Thymus (tissue), 11 donors: Measurements from ENCODE around the gene PRDM12. TPM values are rescaled to one million over a fixed set of nuclear protein-coding genes. Genes with fewer than 3 reads are reported as not detected.
A peak's percentile ranks its signal among the peaks of the same experiment; 100 is the strongest.

Experiments used
- DNase-seq, 9 donors: peaks; one replicate each; pipeline ENCODE4 v3.0.0-alpha.2; 2013; ENCODE audit warnings: low spot score in 9 of 9, low read depth in 6 of 9, missing footprints in 1 of 9
- H3K27ac ChIP-seq, 2 donors: one replicate each; pipeline ENCODE4 v1.5.1; 2013; ENCODE audit warnings: control low read depth in 1 of 2, low read depth in 1 of 2, low read length in 1 of 2, mild to moderate bottlenecking in 1 of 2, moderate library complexity in 1 of 2
- H3K27me3 ChIP-seq, 2 donors: one replicate each; pipeline ENCODE4 v1.5.1; 2013; ENCODE audit warnings: low read length in 1 of 2; ENCODE audit not compliant: control insufficient read depth in 2 of 2, insufficient read depth in 1 of 2
- H3K36me3 ChIP-seq, 2 donors: one replicate each; pipeline ENCODE4 v1.5.1; 2013; ENCODE audit warnings: low read length in 1 of 2, mild to moderate bottlenecking in 1 of 2, moderate library complexity in 1 of 2; ENCODE audit not compliant: control insufficient read depth in 2 of 2, insufficient read depth in 2 of 2
- H3K4me1 ChIP-seq, 2 donors: one replicate each; pipeline ENCODE4 v1.5.1; 2013; ENCODE audit warnings: low read length in 2 of 2; ENCODE audit not compliant: control insufficient read depth in 2 of 2, insufficient read depth in 2 of 2
- H3K4me3 ChIP-seq, 2 donors: one replicate each; pipeline ENCODE4 v1.5.1; 2013; ENCODE audit warnings: low read length in 2 of 2, control low read depth in 1 of 2, mild to moderate bottlenecking in 1 of 2
- H3K9me3 ChIP-seq, 2 donors: one replicate each; pipeline ENCODE4 v1.5.1; 2013; ENCODE audit warnings: low read length in 1 of 2, mild to moderate bottlenecking in 1 of 2; ENCODE audit not compliant: control insufficient read depth in 2 of 2, insufficient read depth in 1 of 2
- WGBS: extraction: QIAGEN DNeasy Blood & Tissue Kit; methylation state at CpG from one replicate; pipeline ENCODE4 v1.1.7; 2013; 5-methylcytosine and 5-hydroxymethylcytosine counted together
- polyA plus RNA-seq: library from polyadenylated mRNA; stranded (reverse); fragments of 200-250 nt; gene quantifications from one replicate; pipeline ENCODE4 v1.2.3, GENCODE V29; 2013
- total RNA-seq: library from RNA; stranded (reverse); fragments of 120-200 nt; gene quantifications from one replicate; pipeline ENCODE4 v1.2.4, GENCODE V29; 2013
- donor health status: healthy.

Gene PRDM12
- total and polyA plus RNA-seq, 2 donors: 0.02 TPM; not detected in 1

DNA sequence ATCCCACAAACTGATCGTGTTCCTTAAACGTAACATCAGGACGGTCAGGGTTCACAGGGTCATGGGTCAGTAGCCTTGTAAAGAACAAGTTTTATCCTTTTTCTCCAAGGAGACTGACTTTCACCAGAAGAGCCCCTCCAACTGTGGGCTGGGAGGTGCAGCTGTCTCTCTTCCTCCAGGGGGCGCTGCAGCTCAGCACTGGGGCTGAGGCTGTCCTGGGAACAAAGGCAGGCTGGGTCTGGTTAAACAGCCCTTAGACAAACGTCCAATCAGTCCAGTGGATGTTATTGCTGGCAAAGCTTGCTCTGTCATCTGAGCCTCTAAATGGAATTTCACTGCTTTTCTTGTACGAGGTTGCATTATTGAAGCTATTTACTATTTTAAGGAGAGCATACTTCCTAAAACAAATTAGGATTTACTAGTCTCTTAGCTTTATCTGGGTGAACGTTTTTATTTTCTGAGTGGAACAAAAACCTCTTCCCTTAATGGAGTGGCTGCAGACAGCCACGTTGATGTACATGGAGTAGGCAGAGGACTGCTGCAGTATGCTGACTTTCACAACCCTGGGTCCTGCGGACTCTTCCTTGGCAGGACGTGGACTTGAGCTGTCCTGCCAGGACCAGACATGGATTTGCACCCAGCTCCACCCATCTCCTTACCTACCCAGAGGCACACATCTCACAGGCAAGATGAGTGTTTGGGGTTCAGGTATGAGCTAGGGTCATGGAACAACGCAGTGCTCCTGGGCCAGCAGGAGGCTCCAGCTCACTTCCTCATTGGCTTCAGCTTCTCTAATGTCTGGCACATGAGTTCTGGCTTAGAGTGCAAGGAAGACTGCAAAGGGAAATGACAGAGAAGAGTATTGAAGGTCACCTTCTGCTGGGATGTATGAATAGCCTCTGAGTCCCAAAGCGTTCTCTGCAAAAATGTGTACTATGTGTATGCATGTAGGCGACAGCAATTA is 36.9 kb downstream of the PRDM12 start:
- WGBS: 84% methylated on average over 13 of the region's 13 CpGs
- no peaks in the 10 kb centered on the region for H3K4me1 ChIP-seq
- H3K27ac ChIP-seq: no peak overlapping the region
- no peak overlapping the region for H3K4me3 ChIP-seq
- H3K9me3 ChIP-seq: no peaks in the 10 kb centered on the region
- DNase-seq: peak in 2 of 9 donors; percentile 60 to 65
- no peaks in the 10 kb centered on the region for H3K27me3 ChIP-seq
- peaks cover 72 to 77% of the 10 kb centered on the region in 2 donors for H3K36me3 ChIP-seq

DNA sequence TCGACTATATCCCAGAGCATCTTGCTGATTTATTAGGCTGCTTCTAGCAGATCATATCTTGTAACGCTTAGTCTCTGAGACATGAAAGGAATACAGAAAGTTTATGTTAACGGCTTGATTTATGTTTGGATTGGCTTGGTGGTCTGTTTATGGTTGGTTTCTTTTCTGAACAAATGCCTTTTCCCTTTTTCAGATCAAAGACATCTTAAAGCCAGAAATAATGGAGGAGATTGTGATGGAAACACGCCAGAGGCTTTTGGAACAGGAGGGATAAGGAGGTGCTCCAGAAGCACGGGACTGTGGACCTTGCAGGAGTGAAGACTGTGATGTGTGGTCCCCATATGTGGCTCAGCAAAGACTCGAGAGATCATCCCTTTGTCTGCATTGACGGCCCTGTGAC is 39.1 kb downstream of the PRDM12 start:
- Histone ChIP-seq H3K36me3 (peaks cover 56 to 58% of the 10 kb centered on the region in 2 donors), H3K4me3 (no peak overlapping the region), H3K27me3 (no peaks in the 10 kb centered on the region), H3K4me1 (no peaks in the 10 kb centered on the region), H3K27ac (no peak overlapping the region), H3K9me3 (no peaks in the 10 kb centered on the region)
- WGBS: 94% methylated on average over 7 of the region's 7 CpGs
- DNase-seq: no peak

DNA sequence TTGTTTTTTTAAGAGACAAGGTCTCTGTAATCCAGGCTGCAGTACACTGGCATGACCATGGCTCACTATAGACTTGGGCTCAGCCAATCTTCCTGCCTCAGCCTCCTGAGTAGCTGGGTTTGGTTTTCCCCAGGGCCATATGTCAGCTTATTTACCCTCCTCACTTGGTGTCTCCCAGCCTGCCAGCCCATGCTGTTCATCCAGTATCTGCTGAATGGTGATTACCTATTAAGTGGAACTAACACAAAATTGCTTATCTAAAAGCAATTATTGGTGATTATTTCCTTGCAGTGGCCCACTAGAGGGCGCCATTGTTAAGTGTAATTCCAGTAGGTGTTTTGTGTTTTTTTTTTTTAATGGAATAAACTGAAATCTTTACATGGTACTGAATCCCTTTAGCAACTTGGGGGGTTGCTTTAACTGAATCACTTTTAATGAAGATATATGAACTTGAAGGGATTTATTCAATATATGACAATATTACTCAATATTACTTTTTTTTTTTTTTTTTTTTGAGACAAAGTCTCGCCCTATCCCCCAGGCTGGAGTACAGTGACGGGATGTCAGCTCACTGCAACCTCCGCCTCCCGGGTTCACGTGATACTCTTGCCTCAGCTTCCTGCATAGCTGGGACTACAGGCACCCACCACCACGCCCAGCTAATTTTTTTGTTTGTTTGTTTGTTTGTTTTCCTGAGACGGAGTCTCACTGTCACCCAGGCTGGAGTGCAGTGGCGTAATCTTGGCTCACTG is 43.0 kb downstream of the PRDM12 start:
- DNase-seq: peak in 5 of 9 donors; percentile 58 to 74 (median 65)
- Histone ChIP-seq H3K4me1 (peaks cover 3 to 4% of the 10 kb centered on the region in 2 donors), H3K36me3 (peaks cover 23 to 27% of the 10 kb centered on the region in 2 donors), H3K9me3 (no peaks in the 10 kb centered on the region), H3K27me3 (peaks cover 0 to 3% of the 10 kb centered on the region in 2 donors), H3K27ac (no peak overlapping the region), H3K4me3 (no peak overlapping the region)
- 75% methylated on average over 9 of the region's 9 CpGs for WGBS

DNA sequence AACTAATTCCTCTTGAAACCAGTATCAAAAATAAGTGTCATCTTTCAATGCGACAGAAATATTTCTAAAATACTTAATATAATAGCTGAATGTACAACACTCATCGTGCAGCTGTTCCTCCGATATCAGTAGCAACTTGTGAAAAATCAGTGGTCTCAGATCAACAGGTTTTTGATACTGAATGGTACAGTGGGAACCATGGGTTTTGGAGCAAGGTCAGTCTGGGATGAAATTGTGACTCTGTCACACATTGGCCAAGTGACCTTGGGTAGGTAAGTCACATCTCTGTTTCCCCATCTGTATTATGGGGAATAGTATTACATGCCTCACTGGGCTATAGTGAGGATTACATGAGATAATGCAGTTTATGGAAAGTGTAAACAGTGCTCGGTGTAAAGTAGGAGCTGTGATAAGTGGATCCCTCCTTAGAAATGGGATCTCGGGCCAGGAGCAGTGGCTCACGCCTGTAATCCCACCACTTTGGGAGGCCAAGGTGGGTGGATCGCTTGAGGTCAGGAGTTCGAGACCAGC is 46.5 kb downstream of the PRDM12 start:
- Histone ChIP-seq H3K27ac (no peak overlapping the region), H3K4me1 (peaks cover 11 to 23% of the 10 kb centered on the region in 2 donors), H3K9me3 (no peaks in the 10 kb centered on the region), H3K36me3 (peaks cover 3 to 5% of the 10 kb centered on the region in 2 donors), H3K27me3 (peaks cover 0 to 3% of the 10 kb centered on the region in 2 donors), H3K4me3 (no peak overlapping the region)
- 88% methylated on average over 8 of the region's 8 CpGs for WGBS
- no peak for DNase-seq

DNA sequence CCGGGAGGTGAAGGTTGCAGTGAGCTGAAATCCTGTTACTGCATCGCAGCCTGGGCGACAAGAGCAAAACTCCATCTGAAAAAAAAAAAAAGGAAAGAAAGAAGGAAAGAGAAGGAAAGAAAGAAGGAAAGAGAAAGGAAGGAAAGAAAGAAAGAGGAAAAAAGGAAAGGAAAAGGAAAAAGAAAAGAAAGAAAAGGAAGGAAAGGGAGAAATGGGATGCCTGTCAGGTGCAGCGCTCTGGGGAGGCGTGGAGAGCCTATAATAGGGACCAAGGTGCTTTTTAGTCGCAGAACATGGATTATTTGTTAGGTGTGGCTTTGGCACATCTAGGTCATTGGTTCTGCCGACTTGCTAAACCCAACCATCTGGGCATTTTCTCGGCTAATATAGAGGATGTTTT is 47.1 kb downstream of the PRDM12 start:
- Histone ChIP-seq H3K36me3 (peaks cover 3% of the 10 kb centered on the region in 2 donors), H3K4me3 (no peak overlapping the region), H3K9me3 (no peaks in the 10 kb centered on the region), H3K4me1 (peaks cover 11 to 23% of the 10 kb centered on the region in 2 donors), H3K27me3 (peaks cover 0 to 3% of the 10 kb centered on the region in 2 donors), H3K27ac (no peak overlapping the region)
- WGBS: 95% methylated on average over 8 of the region's 8 CpGs
- no peak for DNase-seq

DNA sequence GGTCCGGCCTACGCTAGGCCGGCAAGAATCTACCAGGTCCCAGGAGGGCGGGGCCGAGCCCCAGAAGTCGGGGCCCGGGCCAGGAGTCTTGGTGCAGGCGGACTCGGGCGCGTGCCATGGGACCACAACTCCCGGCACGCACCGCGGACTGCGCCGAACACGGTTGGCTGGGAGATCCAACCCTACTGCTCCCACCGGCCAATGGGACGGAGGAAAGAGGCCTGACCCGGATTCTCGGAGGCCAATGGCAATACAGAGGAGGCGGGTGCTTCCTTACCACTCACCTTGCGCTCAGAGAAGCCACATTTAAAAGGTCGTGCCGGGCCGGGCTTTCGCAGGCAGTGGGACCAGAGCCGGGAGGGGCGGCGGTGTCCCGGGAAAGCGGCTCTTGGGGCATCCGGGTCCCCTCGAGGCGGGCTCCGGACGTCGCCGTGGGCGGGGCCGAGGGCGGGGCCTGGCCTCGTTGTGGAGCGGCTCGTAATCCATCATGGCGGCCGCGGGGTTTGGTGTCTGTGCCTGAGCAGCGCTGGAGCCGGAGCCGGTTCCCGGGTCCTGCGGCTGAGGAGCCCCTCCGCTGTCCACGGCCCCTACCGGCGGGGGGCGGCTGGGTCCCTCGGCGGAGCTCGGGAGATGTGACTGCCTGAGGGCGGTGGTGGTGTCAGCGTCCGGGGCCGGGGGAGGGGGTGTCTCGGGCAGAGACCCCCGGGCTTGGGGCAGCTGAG is 48.3 kb downstream of the PRDM12 start:
- DNase-seq: peak; percentile 89 to 98 (median 95)
- Histone ChIP-seq H3K27ac (peak overlapping the region; percentile 96 to 99), H3K9me3 (no peaks in the 10 kb centered on the region), H3K4me3 (peak overlapping the region; percentile 73 to 86), H3K4me1 (peaks cover 11 to 23% of the 10 kb centered on the region in 2 donors), H3K27me3 (peaks cover 0 to 3% of the 10 kb centered on the region in 2 donors), H3K36me3 (peaks cover 0 to 3% of the 10 kb centered on the region in 2 donors)
- WGBS: under 1% methylated on average over 68 of the region's 68 CpGs

DNA sequence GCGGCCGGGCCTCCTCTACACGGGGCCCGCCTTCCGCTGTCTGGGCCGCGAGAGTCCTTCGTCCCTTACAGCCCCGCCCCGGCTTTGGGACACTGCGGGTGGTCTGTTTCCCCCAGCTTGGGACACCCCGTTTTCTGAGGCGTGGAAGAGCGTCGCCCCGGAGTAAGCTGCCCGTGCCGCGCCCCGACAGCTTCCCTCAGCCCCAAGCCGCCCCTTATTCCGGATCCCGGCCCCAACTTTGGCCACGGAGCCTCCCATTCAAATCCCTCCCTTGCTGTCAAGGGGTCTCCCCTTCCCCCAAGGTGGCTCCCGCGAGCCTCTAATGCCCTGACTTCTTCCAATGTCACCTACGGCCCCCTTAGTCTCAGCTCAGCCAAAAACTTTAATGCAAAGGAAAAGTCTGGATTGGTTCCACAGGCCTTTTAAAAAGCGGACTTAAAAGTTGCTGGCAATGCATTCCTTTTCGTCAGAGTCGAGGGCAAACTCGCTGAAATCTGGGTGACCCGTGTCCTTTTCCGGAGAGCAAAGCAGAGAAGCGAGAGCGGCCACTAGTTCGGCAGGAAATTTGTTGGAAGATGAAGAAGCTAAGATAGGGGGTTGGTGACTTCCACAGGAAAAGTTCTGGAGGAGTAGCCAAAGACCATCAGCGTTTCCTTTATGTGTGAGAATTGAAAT is 49.0 kb downstream of the PRDM12 start:
- peak in 2 of 9 donors; percentile 8 to 38 for DNase-seq
- peak overlapping the region; percentile 96 to 99 for H3K27ac ChIP-seq
- H3K27me3 ChIP-seq: peaks cover 0 to 3% of the 10 kb centered on the region in 2 donors
- peaks cover 0 to 3% of the 10 kb centered on the region in 2 donors for H3K36me3 ChIP-seq
- WGBS: under 1% methylated on average over 37 of the region's 37 CpGs
- H3K9me3 ChIP-seq: no peaks in the 10 kb centered on the region
- H3K4me1 ChIP-seq: peaks cover 11 to 23% of the 10 kb centered on the region in 2 donors
- peak overlapping the region; percentile 73 to 86 for H3K4me3 ChIP-seq

DNA sequence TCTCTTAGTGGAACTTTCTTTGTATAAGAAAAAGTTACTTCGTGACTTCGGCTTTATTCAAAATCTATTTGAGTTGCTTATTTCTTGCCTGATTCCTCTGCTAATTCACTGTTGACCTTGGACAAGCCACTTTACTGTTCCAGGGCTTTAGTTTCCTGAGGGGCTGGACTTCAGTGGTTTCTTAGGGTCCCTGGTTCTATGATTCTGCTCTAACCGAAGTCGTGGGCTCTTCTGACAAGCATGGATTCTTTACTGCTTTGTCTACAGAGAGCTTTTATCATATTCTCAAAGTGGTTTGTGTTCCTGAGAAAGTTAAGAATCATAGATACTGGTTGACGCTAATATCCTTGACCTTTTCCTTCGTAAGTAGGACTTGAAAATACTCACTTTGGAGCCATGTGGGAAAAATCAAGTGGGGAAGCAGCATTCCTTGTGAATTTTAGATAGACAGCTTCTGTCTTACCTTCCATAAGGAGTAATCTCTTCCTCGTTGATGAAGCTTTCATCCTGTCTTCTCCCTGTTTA is 50.3 kb downstream of the PRDM12 start:
- 83% methylated on average over 7 of the region's 7 CpGs for WGBS
- Histone ChIP-seq H3K36me3 (peaks cover 0 to 3% of the 10 kb centered on the region in 2 donors), H3K4me3 (peak overlapping the region; percentile 73 to 86), H3K27me3 (peaks cover 0 to 3% of the 10 kb centered on the region in 2 donors), H3K4me1 (peaks cover 11 to 23% of the 10 kb centered on the region in 2 donors), H3K9me3 (no peaks in the 10 kb centered on the region), H3K27ac (no peak overlapping the region)
- no peak for DNase-seq
